GM18907 (cell line): Measurements from ENCODE around the gene ZNF621.
"Not testable (repeated sequence)": the region's sequence is repeated elsewhere in the genome, so short reads cannot be mapped to it uniquely, and the experiment has no call there.

Experiments used
- ATAC-seq: cut with Tn5 transposase; IDR thresholded peaks from one replicate; pipeline ENCODE4 v1.9.1; 2021; ENCODE audit warnings: mild to moderate bottlenecking, moderate library complexity; ENCODE audit not compliant: unreplicated experiment

Gene ZNF621

DNA sequence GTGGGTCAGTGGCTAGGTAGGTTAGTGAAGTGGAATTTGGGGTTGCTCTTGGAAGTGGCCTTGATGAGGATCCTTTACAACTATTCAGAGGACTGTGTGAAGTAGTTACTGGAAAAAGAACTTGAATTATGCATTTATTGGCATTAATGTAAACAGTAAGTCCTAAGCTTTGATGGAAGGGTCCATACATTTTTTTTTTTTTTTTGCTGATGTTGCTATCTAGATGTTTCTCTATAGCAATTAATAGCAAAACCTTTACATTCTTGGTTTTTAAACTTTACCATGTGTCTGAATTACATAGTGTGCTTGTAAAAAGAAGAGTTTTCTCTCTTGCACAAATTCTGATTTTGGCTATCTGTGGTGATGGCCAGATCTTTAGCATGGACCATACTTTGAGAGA lies 9.5 kb downstream of the ZNF621 start:
- ATAC-seq: no peak

DNA sequence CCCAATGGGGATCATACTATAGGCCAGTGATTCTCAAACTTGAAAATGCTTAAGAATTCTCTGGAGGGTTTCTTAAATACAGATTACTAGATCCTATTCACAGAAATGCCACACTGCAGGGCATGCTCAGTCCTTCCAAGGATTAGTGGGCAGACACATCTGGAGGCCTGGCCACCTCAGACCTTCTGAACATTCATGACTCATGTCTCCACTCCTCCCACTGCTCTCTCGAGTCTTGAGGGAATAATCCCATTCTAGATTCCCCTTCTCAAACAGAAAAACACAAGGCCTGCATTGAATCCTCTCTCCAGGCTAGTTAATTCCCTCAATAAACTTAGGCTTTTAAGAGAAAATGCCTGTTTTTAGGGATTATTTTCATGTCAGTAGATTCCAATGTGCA lies 22.1 kb downstream of the ZNF621 start:
- ATAC-seq: no peak

DNA sequence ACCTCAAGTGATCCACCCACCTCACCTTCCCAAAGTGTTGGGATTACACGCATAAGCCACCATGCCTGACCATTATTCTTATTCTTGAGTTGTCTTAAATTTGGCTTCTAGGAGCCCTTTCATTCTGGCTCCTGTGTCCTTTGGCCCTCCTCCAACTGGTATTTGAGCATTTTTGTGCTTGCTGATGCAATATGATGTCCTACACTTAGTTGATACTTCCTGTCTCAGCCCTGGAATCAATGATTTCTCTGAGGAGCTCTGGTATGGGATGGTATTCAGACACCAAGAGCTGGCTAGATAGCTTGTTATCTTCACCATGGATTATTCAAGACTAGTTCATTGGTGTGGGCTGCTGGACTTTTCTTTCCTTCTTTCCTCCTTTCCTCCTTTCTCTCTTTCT lies 25.4 kb downstream of the ZNF621 start:
- no peak for ATAC-seq

DNA sequence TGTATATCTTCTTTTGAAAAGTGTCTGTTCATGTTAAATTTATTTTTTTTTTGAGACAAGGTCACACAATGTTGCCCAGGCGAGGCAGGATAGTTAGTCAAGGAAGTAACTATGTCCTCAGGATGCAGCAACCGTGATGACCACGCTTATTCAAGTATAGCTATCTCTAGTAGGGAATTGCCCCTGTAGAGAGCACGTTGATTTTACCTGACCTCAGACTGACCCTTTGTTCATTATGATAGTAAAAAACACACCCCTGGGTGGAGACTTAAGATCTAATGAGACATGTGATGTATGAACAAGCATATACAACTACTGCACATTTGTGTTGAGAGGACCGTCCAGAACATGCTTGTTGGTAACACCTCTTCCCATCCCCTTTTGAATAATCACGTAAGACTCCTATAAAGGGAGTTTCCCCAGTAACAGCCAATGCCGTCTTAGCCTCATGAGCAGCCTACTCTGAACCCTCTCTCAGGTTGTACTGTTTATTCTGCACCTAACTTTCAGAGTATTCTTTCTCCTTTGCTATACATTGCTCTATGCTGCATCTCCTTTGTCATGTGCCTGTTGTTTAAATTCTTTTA lies 32.9 kb downstream of the ZNF621 start:
- ATAC-seq: no peak

DNA sequence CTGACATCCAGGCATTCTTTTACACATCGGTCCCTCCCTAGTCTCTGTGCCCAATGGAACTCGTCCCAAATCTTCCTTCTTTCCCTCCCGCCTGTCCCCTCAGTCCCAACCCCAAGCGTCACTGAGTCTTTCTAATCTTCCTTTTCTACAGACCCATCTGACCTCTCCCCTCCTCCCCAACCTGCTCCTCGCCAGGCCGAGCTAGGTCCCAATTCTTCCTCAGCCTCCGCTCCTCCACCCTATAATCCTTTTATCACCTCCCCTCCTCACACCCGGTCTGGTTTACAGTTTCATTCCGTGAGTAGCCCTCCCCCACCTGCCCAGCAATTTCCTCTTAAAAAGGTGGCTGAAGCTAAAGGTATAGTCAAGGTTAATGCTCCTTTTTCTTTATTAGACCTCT lies 37.7 kb downstream of the ZNF621 start:
- ATAC-seq: not testable (repeated sequence)

DNA sequence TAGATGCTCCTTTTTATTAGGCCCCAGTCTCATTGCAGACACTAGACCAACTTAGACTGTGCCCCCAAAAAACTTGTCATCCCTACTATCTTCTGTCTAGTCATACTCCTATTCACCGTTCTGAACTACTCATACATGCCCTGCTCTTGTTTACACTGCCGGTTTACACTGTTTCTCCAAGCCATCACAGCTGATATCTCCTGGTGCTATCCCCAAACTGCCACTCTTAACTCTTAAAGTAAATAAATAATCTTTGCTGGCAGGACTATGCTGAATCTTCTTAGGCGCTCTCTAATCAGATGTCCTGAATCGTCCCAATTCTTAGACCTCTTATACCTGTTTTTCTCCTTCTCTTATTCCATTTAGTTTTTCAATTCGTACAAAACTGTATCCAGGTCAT lies 40.9 kb downstream of the ZNF621 start:
- ATAC-seq: not testable (repeated sequence)

DNA sequence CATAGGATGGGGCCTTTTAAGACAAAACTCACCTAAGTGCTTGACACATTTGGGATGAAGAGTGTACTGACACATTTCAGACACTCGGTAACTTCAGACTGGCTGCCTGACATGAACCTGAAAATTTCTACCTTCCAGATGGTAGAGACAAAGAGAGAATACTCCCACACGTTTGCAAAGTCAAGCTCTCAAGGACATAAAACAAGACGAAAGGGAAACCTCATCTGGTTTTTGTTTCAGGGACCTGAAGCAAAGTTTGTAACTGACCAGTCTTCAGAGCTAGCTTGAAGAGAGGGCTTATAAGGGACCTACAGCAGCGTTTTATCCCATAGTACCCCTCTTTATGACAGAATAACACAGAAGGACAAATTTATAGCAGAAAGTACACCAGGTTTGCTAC lies 41.9 kb downstream of the ZNF621 start:
- no peak for ATAC-seq

DNA sequence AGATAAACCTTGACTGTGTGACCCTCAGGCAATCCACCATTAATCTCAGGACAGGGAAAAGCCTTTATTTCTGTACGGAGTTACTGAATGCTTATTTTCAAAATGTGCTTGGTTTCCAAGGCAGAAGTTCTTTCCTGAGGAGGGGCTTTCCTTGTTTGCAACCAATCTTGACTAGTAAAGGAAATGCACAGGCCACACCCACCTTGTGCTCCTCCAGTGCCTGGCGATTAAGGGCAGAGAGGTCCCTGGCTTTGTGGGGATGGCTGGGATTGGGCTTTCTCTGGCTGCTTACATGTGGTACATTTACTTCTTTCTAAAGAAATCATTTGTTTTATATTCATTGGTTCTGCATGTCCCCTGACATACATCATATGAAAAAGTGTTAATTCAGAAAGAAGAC lies 47.8 kb downstream of the ZNF621 start:
- no peak for ATAC-seq

DNA sequence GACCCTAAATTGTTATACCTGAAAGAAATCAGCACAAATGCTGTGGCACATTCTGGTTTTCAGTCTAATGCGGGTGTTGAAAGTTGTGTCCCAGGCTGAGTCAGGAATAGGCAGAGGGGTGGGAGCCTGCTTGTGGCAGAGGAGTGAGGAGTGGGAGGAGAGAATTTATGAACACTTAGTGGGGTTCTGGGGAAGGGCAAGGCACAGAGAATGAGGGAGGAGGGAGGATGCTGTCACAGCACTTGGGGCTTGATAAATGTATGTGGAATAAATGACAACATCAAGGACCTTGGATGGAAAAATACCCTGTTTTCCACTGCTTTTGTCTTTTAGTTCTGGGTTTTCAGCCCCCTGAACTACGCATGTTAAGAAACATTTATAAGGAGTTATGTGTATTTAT lies 49.3 kb downstream of the ZNF621 start:
- ATAC-seq: no peak

DNA sequence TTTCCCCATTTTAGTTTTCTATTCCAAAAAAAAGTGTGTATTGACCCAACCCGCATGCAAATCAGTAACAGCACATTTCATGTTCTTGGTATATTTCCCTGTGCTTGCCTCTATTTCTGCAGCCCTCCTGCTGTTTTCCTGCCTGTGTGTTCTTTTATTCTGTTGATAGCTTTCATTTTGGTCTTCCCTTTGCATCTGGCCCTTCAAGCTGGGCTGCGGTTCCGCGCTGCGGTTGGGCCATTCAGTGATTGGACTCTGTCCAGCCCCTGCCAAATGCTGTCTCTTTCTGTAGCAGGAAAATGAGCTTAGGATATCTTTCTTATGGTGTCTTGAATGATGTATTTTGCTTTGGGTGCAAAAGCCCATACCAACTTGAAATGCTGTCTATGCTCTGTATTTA lies 49.9 kb downstream of the ZNF621 start:
- ATAC-seq: no peak

DNA sequence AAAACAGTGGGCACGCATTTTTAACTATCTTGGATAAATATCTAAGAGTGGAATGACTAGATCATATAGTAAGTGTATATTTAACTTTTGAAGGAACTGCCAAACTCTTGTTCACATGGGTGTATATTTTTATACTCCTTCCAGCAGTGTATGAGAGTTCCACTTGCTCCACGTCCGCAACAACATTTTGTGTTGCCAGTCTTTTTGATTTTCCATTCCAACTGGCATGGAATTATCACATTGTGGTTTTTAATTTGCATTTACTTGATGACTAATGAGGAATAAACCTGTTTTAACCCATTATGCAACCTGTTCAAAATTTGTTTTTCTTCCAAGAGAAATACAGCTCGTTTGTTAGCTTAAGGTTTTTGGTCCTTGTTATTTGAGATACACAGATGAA lies 51.6 kb downstream of the ZNF621 start:
- ATAC-seq: no peak

DNA sequence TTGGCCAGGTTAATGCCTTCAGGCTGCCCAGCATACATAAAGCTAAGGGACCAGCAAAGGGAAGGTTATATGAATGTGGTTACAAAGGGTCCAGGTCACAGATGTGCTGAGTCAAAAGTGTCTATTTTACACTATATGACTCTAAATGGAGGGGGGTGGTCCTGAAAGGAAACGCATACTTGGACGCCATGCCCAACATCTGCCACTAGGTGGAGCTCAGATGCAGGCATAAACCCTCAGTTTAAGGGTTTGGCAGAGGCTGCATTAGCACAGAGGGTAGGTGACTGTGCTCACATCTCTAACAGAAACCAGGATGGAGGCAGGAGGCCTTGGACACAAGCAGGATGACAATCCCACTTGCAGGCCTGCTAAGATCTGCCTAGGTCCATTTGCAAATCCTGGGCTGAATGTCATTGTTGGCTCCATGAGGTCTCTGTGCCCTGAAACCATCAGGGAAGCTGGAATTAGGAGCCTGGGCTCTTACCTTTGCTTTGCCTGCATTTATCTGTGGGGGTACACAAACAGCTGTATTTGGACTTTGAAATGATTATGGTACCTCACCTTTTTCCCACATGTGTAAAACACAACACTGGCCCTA lies 55.8 kb downstream of the ZNF621 start:
- peak; percentile 75 for ATAC-seq

DNA sequence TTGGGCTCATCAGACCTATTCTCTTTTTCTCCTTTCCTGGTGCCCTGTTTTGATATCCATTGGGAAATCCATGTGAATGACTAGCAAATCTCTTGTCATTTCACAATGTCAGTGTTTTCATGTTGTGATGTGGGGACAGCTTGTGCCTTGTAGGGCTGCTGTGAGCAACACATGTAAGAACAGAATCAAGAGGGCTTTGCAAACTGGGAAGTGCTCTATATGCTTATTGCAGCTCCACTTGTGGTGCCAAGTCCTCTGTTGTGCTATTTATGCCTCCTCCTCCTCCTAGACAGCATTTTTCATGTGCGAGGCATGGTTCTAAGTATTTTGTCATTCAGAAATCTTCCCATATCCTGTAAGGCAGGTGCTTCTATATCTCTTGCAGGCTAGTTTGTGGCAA lies 56.4 kb downstream of the ZNF621 start:
- no peak for ATAC-seq

DNA sequence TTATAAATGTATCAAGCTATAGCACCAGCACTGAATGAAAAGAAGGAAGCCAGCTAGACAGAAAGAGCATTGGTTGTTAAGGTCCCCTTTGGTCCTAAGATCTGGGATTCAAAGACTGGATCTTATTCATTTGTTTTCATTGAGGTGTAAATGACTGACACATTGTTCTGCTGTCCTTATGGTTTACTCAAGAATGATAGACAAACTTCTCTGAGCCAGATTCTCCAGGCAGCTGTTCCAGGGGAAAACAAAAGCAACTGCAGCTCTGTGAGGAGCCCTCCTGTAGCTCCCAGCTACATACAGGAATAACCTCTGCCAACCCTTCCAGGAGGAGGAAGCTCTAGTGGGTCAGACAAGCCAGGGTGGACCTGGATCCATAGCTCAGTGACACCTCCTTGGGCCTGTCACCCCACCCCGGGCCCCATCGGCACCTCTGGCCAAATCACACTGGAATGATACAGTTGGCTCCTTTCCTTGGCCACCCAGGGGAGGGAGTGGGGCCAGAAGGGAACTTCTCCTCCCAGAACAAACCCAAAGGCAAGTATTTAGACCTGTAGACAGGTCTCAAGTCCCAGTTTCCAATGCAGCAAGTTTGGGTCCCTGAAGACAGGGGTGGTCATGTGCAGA lies 57.8 kb downstream of the ZNF621 start:
- ATAC-seq: no peak

DNA sequence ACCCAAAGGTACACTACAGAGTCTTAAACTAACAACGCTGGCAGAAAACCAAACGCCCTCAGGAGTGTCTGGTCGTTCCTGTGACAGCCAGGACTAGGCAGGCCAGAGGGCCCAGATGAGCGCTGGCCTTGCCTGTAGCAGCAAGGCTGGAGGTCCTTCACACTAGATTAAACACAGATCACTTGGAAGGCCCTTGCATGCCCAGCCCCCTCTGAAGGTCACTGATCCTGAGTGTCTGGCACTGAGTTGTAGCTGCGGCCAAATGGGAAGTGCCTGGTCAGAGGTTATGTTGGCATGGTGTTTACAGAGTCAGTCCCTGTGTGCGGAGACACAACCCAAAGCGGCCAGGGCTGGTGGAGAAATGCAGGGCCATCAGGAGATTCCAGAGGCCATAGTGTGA lies 58.9 kb downstream of the ZNF621 start:
- no peak for ATAC-seq

DNA sequence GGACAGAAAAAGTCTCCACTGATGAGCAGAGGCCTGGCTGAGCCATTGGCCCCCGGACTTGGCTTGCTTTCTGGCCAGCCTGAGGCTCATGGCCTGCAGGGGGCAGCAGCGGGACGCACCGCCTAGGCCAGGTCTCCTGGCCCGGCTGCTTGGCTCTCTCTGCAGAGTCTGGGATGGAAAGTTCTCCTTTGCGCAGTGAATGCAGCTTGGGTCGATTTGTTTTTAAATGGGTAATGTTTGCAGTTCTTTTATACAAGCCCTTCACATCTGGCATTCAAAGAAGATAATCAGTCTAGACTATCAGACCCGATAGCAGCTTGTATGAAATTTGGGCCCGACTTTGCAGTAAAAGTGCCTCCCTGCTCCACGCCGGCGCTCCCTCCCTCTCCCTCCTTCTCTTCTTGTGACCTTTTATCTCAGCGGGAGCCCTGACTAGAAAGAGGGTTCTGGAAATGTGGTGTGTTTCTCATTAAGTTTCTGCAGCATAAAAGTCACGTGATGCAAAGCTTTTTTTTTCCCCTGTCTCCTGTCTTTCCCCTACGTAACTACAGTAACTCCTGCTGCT lies 59.9 kb downstream of the ZNF621 start:
- no peak for ATAC-seq

DNA sequence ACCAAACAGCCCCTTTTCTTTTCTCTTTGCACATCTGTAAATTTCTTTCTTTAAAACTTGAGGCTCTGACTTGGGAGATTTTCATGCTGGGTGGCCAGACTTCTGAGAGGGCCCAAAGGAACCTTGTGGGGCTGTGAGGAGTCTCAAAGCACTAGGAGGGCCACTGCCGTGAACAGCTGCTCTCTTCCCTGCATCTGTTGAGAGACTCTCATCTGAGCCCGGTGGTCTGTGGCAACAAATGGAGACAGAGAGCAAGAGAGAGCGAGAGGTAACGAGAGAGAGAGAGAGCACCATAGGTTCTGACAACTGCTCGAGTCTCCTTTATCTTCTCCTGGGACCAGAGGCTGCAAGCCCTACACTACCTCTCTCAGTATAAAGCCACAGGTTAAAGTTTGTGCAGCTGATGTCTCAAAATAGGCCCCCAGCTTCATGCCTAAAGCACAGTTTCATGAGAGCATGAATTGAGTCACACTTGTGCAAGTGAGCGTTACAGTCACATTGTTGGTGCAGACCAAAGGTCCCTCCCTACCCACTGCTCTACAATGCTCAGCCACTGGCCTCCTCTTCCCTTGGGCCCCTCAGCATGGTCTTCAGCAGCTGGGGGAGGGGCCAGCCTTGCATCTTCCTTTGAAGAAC lies 60.7 kb downstream of the ZNF621 start:
- peak; percentile 48 for ATAC-seq

DNA sequence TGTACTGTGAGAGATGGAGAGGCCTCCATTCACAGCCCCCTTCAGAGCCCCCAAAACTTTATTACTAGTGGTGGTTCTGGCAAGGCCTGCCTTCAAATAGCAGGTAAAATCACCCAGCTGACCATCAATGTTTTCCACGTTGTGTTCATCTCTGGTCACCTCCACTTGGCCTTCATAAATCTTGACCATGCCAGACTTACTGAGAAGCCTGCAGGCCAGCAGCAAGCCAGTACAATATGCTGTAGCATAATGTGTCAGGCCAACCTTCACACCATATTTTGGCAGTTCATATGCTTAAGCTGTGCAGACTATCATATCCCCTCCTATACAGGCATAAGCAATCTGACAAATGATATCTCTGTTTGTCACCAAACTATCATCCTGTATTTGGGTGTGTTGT lies 62.1 kb downstream of the ZNF621 start:
- no peak for ATAC-seq

DNA sequence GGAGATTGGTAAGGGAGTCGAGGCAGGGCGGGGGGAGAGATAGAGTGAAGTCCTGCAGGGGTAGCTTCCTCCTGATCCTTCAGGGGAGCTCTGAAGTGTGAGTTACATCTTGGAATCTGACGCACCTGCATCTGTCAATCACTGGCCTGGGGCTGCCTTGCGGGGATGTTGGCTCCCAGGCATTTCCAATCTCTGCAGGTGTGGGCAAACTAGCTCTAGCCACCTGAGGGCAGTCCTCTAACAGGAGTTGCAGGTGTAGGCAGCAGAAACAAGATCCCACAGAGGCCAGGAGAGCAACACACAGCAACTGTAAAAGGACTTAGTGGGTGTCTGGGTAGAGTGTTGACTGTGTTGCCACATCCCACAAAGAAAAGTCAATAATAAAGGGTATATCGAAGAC lies 63.6 kb downstream of the ZNF621 start:
- ATAC-seq: no peak
